HG03442 (cell line): ENCODE measurements around the gene PLEKHM1.

Experiments used
- ATAC-seq: cut with Tn5 transposase; IDR thresholded peaks from one replicate; pipeline ENCODE4 v1.9.1; 2021; ENCODE audit warnings: mild to moderate bottlenecking, moderate library complexity; ENCODE audit not compliant: unreplicated experiment

Gene PLEKHM1

DNA sequence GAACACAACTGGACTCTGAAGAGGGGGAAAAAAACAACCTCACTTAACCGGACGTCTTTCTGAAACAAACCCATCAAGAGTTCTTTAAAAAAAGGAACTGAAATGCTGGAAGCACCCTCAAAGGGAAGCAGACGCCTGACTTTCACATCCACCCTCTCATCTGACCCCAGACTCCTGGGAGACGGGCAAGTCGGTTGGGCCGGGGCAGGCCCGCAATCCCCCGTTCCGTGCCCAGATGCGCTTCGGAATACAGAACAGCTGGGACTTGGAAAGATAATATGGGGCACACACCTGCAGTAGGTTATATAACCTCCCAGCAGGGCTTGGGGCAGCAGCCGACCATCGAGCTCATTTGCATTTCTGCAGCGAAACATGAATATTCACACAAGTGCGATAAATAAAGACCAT is 61.6 kb downstream of the PLEKHM1 start:
- no peak for ATAC-seq

DNA sequence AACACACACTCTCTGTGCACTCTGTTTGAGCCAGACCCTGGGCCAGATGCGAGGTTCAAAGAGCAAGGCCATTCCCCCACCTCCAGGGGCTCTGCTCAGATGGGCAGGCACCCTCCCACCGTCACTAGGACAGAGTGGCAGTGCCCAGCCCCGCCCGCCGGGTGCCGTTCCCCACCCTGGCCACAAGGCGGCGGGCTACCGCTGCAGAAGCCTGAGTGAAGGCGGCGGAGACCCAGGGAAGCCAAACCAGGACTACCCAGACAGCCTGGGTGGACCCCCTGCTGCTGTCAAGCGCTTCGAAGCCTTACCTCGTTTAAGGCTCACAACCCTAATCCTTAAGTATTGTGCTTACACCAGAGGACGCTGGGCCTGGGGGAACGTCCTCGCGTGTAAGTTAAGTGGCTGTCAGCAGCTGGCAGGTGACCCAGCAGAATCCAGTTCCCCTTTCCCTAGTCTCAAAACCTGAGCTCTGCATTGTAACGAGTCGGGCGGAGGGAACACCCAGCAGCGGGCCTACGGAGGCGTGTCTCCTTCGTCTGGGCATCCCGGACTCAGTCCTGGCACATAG is 62.4 kb downstream of the PLEKHM1 start:
- peak; percentile 48 for ATAC-seq

DNA sequence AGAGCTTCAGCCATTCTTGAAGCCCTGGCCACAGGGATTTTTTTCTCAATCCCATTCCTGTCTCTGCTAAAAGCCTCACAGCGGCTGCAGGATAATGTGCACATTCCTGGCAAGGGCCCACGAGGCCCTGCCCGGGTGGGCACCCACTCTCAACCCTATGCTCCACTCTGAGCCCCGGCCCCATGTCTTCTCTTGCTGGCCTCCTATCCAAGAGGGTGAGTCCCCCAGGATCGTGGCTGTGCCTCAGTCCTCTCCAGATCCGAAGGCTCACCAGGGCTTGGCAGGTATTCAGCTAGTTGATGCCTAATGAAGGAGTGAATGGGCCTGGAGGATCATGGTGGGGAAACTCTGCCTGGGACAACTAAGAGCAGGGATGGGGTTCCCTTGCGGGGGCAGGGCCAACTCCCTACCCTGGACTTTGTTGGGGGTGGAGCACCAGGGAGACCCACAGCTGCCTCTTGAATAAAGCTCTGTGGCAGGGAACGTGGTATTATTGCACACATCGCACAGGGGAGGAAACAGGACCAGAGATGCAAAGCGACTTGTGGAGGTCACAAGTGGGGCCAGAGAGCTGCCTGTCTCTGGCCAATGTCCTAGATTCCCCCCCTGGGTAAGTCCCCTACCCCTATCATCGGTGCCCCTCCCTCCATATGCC is 63.2 kb downstream of the PLEKHM1 start:
- no peak for ATAC-seq

DNA sequence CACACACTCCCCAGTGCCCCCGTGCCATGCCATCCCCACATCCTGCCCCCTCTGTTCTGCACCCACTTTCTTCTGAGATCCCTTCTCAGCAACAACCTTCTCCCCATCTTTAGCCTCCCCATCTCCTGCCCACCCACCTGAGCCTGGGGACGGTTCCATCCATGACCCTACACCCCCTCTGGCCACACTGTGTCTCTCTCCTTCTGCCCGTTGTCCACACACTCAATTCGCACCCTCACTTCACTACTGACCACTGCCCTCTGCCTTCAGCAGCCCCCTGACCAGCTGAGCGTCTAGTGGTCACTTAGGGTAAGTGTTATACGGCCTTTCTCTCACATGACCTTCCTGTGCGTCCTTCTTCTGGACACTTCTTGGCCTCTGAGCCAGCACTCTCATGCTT is 64.0 kb downstream of the PLEKHM1 start:
- ATAC-seq = no peak

DNA sequence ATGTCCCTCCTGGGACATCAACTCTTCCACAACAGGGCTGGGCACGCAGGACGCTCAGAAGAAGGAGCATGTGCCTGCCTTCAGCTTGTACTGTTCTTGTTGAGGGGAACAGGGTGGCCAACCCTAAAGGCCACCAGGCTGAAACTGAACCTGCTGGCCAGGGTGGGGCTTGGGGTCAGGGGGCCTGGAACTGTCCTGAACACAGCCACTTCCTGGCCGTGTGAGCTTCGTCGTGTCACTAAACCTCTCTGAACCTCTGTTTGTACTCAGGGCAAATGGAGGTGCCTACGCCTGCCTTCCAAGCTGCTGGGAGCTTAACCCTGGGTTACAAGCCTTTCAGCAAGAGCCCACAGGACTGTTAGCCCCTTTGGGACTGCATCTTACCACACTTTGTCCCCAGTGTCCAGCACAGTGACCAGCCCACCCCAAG is 64.5 kb downstream of the PLEKHM1 start:
- no peak for ATAC-seq

DNA sequence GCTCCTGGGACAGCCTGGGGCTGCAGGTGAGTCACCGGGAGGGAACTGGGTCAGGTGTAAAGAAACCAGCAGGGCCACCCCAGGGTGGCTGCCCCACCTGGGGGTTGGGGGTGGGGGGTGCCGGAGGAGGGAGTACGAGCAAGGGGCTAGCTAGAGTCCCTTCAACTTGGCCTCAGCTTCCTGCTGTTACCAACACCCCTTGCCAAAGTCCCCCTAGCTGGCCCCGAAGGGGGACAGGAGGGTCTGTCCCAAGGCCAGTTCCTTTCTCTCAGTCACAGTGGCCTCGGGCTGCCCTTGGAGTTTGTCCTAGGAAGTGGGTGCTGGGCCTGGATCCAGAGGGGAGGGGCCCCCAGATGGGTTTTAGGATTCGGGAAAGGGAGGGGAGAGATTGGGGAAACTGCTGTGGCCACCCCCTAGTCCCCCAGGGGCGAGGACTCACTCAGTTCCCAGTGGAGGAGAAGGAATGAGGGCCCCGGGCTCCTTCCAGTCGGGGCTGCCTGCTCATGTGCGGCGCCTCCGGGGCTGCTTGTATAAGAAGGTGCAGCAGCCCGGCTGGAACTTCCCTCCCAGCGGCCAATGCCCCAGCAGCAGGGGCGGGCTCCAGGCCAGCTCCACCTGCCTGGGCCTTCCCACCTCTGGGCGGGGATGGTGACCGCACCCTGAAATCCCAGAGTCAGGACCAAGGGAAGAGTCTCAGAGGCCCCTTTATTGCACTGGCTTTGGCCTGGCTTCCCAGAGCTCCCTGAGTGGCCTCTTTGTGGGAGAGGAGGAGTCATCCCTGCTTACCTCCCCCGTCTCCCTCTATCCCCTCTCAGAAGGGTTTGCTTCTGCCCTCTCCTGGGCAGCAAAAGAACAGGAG is 65.2 kb downstream of the PLEKHM1 start:
- ATAC-seq = no peak

DNA sequence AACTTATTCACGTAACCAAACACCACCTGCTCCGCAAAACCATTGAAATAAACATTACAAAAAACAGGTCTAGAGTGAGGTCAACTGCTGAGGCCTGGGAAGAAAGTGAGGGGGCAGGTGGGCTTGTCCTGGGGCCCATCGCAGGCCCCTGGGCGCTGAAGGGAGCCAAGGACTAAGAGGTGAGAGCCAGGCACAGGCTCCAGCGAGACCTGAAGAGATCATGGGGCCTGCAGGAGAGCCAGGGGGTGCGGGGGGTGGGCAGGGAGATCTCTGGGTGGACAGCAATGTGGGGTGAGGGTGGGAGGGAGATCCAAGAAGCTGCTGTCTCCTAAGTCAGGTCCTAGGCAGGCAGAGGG is 65.8 kb downstream of the PLEKHM1 start:
- ATAC-seq = no peak

GRCh38 chr17:45423975-45424335 is 66.6 kb downstream of the PLEKHM1 start:
- ATAC-seq = no peak

DNA sequence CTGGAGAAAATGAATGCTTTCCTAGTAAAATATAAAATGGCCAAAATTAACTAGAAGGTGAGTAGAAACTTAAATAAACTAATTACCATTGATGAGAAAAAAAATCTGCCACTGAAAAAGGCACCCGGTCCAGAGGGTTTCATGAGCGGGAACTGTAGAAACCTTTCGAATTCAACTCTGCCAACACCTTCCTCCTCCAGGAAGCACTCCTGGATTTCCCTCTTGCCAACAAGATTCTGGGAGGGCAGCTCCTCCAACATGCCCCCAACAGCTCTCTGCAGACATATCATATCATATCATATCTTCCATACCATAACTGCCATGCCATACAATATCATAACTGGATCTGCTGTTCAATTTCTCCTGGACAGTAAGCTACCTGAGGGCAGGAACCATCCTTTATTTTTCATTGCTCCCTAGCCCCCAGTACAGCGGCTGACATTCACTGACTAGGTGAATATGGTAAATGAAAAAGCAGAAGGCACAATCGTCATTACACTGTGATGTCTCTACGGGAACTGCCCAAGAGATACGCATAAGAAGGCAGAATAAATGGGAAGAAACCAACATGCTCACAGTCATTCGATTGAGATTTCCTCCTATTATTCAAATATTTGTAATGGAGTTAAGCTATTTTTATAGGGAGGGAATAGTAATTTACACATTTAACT is 67.1 kb downstream of the PLEKHM1 start:
- ATAC-seq = no peak

GRCh38 chr17:45414990-45415881 is 75.3 kb downstream of the PLEKHM1 start:
- ATAC-seq = no peak

GRCh38 chr17:45413498-45413923 is 77.0 kb downstream of the PLEKHM1 start:
- no peak for ATAC-seq

- ATAC-seq = no peak
Measured at GRCh38 chr17:45411348-45412105, 79.0 kb downstream of the PLEKHM1 start.

- no peak for ATAC-seq
Measured at GRCh38 chr17:45410144-45411091, 80.1 kb downstream of the PLEKHM1 start.

- ATAC-seq = no peak
Measured at GRCh38 chr17:45409659-45410076, 80.9 kb downstream of the PLEKHM1 start.

- ATAC-seq = no peak
Measured at GRCh38 chr17:45408611-45409421, 81.7 kb downstream of the PLEKHM1 start.

DNA sequence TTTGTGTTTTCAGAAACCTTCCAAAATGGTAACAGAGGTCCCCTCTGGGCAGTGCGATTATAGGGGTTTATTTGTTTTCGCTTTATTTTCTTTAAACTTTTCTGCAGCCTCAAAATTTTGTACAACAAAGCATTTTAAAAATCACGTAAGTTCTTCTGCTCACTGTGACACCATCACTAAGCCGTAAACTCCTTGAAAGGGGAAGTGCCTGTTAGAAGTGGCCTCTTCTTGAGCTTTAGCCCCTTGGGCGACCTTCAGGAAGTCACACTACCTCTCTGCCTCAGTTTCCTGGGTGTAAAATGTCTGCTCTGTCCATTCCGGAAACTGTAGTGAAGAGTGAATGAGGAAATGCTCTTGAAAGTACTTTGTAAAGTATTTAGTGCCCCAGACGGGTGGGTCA is 84.4 kb downstream of the PLEKHM1 start:
- no peak for ATAC-seq

DNA sequence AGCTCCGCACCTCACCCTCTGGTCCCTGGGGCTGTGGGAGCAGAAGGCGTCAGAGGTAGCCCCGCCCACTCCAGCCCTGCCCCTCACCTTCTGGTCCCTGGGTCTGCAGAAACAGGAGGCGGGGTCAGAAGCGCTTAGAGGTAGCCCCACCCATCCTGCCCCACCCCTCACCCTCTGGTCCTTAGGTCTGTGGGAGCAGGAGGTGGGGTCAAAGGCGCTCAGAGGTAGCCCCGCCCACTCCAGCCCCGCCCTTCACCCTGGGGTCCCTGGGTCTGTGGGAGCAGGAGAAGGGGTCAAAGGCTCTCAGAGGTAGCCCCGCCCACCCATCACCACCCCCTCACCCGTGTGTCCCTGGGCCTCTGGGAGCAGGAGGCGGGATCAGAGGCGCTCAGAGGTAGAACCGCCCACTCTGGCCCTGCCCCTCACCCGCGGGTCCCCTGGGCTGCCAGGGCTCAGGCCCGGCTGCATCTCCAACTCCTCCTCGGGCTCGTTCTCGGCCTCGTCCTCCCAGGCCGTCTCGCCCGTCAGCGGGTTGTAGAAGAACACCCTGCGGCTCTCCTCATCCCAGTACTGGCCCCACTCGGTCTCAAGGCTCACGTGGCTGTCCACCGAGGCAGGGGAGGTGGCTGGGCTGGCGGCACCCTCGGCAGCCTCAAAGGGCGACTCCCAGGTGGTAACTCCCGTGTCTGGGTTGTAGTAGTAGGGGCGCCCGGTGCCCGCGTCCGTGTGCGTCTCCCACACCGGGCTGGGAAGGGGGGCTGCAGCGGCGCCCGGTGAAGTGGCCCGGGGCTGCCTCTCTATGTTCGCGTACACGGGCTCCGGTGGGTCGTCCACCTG is 85.1 kb downstream of the PLEKHM1 start:
- ATAC-seq = no peak
